Lung (tissue), 12 donors: ENCODE results near the gene NSF. TPM values are rescaled to one million over a fixed set of nuclear protein-coding genes. Genes with fewer than 3 reads are reported as not detected.

Experiments
- ATAC-seq: fragments of 200-7000 bp; cut with Tn5 transposase; one replicate; pipeline ENCODE4 v1.9.1; 2020; ENCODE audit warnings: moderate number of reproducible peaks; ENCODE audit not compliant: insufficient read depth, low FRiP score
- DNase-seq, 3 donors: peaks; one replicate each; pipeline ENCODE4 v3.0.0-alpha.2; 2013 to 2017
- H3K27ac ChIP-seq, 2 donors: one replicate each; pipeline ENCODE4 v1.5.1; 2013; ENCODE audit warnings: mild to moderate bottlenecking in 2 of 2, moderate library complexity in 2 of 2, control low read depth in 1 of 2, inconsistent platforms in 1 of 2, low read depth in 1 of 2, low read length in 1 of 2
- H3K27me3 ChIP-seq, 3 donors: one replicate each; pipeline ENCODE4 v1.5.1; 2013; ENCODE audit warnings: low read length in 2 of 3; ENCODE audit not compliant: control insufficient read depth in 3 of 3, insufficient read depth in 3 of 3
- H3K36me3 ChIP-seq, 4 donors: one replicate each; pipeline ENCODE4 v1.5.1; 2013; ENCODE audit warnings: low read length in 4 of 4, mild to moderate bottlenecking in 1 of 4, moderate library complexity in 1 of 4; ENCODE audit not compliant: control insufficient read depth in 4 of 4, insufficient read depth in 4 of 4
- H3K4me1 ChIP-seq, 5 donors: one replicate each; pipeline ENCODE4 v1.5.1; 2013; ENCODE audit warnings: low read length in 5 of 5, mild to moderate bottlenecking in 2 of 5, moderate library complexity in 1 of 5; ENCODE audit not compliant: control insufficient read depth in 5 of 5, insufficient read depth in 5 of 5
- H3K4me3 ChIP-seq: one replicate; pipeline ENCODE4 v1.5.1; 2013; ENCODE audit warnings: mild to moderate bottlenecking, control low read depth, moderate library complexity
- H3K9ac ChIP-seq, 2 donors: one replicate each; pipeline ENCODE4 v1.5.1; 2013; ENCODE audit warnings: low read length in 2 of 2, control low read depth in 1 of 2; ENCODE audit not compliant: insufficient read depth in 1 of 2
- H3K9me3 ChIP-seq, 4 donors: one replicate each; pipeline ENCODE4 v1.5.1; 2013; ENCODE audit warnings: low read length in 3 of 4, mild to moderate bottlenecking in 1 of 4, moderate library complexity in 1 of 4; ENCODE audit not compliant: control insufficient read depth in 4 of 4, insufficient read depth in 3 of 4
- CTCF ChIP-seq: IDR thresholded peaks from 2 replicates; pipeline ENCODE4 v1.5.1; 2012; ENCODE audit warnings: mild to moderate bottlenecking; ENCODE audit errors: control extremely low read depth, extremely low read depth
- WGBS, 2 donors: extraction: QIAGEN DNeasy Blood & Tissue Kit; methylation state at CpG; one replicate each; pipeline ENCODE4 v1.1.7; 2013; 5-methylcytosine and 5-hydroxymethylcytosine counted together
- polyA plus RNA-seq, 2 donors: library from polyadenylated mRNA; stranded (reverse); fragments of 200-250 nt; gene quantifications; one replicate each; pipeline ENCODE4 v1.2.1, GENCODE V29; 2013
- total RNA-seq, 2 donors: library from RNA; depleted of rRNA in 1 of 2; stranded (reverse); fragments of >200 nt in 1 of 2; gene quantifications; one replicate each; pipeline ENCODE4 v1.2.1, GENCODE V29; 2014 to 2021
- donor health status: control.
- donor health status: control.
- donor health status: Bipolar disorder and iron deficiency.
- donor health status: healthy.
- donor health status: DM: yes; HTN: yes; CAD: no.

The NSF gene
- total and polyA plus RNA-seq, 4 donors: 7.3 to 41.9 (median 27.0) TPM

DNA sequence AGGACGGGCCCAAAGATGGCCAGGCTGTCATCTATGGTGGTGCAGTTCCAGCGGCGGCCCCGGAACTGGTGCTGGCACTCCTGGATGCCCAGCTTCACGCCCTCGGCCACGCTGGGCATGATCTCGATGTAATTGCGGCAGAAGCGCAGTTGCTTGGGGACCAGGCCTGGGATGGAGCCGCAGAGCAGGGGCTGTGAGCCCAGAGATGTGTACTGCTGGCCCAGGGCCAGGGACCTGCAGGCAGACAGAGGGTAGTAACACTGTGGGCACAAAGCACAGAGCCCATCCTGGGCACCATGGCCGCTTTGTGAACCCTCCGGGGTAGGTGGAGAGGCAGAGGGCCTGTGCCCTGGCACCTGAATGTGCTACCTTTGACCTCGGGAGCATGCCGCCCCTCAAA, 183.2 kb downstream of the NSF start:
- Histone ChIP-seq H3K9me3 (no peaks in the 10 kb centered on the region), H3K9ac (no peak overlapping the region), H3K27me3 (peaks cover 0 to 8% (median 0%) of the 10 kb centered on the region in 3 donors), H3K4me1 (peaks cover 0 to 11% (median 6%) of the 10 kb centered on the region in 5 donors), H3K4me3 (no peak overlapping the region), H3K36me3 (no peaks in the 10 kb centered on the region), H3K27ac (no peak overlapping the region)
- WGBS, 2 donors: 84 to 85% methylated on average over 14 to 15 of the region's 15 CpGs
- ATAC-seq (no peak), DNase-seq (no peak)
- no peak for TF ChIP-seq CTCF

GRCh38 chr17:46774108-46774737, 183.8 kb downstream of the NSF start:
- Histone ChIP-seq H3K27ac (no peak overlapping the region), H3K4me3 (no peak overlapping the region), H3K36me3 (no peaks in the 10 kb centered on the region), H3K27me3 (peaks cover 0 to 10% (median 0%) of the 10 kb centered on the region in 3 donors), H3K9me3 (no peaks in the 10 kb centered on the region), H3K9ac (no peak overlapping the region), H3K4me1 (peaks cover 0 to 11% (median 6%) of the 10 kb centered on the region in 5 donors)
- WGBS, 2 donors: 95 to 99% methylated on average over 10 of the region's 10 CpGs
- DNase-seq (no peak), ATAC-seq (no peak)
- no peak for TF ChIP-seq CTCF

DNA sequence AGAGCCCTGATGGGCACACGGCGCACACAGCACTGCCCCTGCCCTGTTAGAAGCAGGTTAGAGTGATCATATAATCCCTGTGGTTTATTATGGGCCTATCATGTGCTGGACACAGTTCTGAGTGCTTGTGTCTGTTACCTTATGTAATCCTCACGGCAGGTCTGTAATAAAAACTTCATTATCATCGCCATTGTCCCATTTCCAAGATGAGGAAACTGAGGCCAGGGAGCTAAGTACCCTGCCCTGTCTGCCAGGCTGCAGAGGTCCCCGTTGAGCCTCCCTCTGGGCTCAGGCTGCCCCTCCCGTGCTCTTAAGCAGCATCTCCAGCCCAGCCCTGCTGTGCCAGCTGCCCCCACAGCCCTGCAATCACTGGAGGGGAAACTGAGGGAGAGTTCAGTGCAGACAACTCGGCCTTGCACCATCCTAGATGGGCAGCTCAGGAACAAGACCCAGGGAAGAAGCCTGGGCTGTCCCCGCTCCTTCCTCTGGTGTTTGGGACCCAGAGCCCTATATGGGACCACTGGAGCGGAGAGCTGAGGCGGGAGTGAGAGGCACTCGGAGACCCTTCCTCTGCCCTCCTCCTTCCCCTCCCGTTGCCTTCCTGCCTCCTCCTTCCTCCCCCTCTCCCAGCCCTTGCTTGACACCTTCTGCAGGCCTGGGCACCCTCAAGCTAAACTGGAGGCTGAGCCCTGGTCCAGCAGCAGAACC, 186.0 kb downstream of the NSF start:
- H3K36me3 ChIP-seq: no peaks in the 10 kb centered on the region
- no peak overlapping the region for H3K27ac ChIP-seq
- DNase-seq (no peak), ATAC-seq (no peak)
- no peak overlapping the region for H3K4me3 ChIP-seq
- 84 to 88% methylated on average over 11 to 12 of the region's 12 CpGs for WGBS, 2 donors
- no peaks in the 10 kb centered on the region for H3K9me3 ChIP-seq
- peaks cover 0 to 6% (median 0%) of the 10 kb centered on the region in 3 donors for H3K27me3 ChIP-seq
- no peak for TF ChIP-seq CTCF
- no peak overlapping the region for H3K9ac ChIP-seq
- peaks cover 0 to 8% (median 0%) of the 10 kb centered on the region in 5 donors for H3K4me1 ChIP-seq
